ENCODE results near the gene ADRA2B. TPM values are rescaled to one million over a fixed set of nuclear protein-coding genes. Genes with fewer than 3 reads are reported as not detected.
"Not testable (repeated sequence)": the region's sequence is repeated elsewhere in the genome, so short reads cannot be mapped to it uniquely, and the experiment has no call there.

ADRA2B gene
- polyA plus RNA-seq, 3 donors from 2014 or later, result 0.83 TPM; not detected in 2

DNA sequence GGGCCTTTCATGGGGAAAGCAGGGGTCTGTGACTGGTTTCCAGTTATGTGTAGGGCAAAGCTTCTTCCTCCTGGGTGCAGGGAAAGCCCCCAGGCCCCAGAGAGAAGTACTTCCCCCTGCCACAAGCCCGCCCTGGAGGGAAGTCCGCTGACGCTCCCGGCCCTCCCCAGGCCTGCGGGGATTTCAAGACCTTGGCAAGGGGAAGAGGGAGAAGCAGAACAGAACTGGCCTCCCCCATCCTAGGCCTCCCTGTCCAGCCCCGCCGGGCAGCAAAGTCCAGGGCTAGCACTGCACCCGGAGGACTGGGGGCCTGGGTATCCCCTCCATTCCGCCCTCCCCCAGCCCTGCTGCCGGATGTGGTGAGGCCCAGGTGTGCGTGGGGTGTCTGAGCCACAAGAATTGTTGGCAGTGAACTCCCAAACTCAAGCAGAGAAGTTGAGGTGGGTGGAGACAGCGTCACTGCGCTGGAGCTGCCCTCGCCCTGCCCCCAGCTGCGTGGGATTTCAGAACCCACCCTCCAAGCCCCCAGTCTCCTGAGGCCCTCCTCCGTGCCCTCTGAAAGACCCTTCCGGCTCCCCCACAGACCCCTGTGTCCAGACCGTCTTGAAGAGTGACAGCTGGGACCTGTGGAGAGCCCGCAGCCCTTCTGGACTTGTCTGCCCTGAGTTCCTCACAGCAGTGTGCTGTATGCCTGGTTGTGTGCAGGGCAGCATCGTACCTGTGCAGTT, 29.9 kb upstream of the ADRA2B start:
- peak overlapping the region; percentile 61 to 82 (median 75) for H3K4me3 Mint-ChIP-seq
- DNase-seq, result peak; percentile 70 to 76 (median 75)
- peak overlapping the region; percentile 87 to 99 (median 96) for H3K27ac Mint-ChIP-seq
- peaks cover 67 to 75% of the 10 kb centered on the region in 2 donors for H3K4me1 Mint-ChIP-seq
- peaks cover 0 to 14% (median 4%) of the 10 kb centered on the region in 3 donors for H3K36me3 Mint-ChIP-seq
- H3K9me3 Mint-ChIP-seq, result no peaks in the 10 kb centered on the region
- peaks cover 20 to 43% (median 32%) of the 10 kb centered on the region in 3 donors for H3K27me3 Mint-ChIP-seq (ENCODE audit: low read depth in 3 of 3)

DNA sequence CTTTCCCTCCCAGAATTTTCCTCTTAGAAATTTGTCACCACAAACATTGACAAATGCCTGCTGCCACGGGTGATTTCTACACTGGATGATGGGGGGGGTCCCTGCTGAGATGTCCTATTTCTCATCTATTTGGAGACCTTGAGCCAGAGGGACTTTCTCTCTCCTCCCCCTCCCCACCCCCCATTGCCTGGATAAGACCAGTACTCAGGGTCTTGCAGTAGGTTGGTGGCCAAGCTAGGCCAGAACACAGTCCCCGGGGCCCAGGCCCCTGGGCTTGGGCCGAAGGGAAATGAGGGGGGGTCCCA, 29.4 kb upstream of the ADRA2B start:
- Mint-ChIP-seq H3K27ac (peak overlapping the region; percentile 87 to 99 (median 96)), H3K27me3 (ENCODE audit: low read depth in 3 of 3) (peaks cover 20 to 44% (median 32%) of the 10 kb centered on the region in 3 donors), H3K9me3 (no peaks in the 10 kb centered on the region), H3K4me1 (peaks cover 65 to 79% of the 10 kb centered on the region in 2 donors), H3K4me3 (peak overlapping the region; percentile 72 to 82 (median 75)), H3K36me3 (peaks cover 0 to 14% (median 4%) of the 10 kb centered on the region in 3 donors)
- no peak for DNase-seq

DNA sequence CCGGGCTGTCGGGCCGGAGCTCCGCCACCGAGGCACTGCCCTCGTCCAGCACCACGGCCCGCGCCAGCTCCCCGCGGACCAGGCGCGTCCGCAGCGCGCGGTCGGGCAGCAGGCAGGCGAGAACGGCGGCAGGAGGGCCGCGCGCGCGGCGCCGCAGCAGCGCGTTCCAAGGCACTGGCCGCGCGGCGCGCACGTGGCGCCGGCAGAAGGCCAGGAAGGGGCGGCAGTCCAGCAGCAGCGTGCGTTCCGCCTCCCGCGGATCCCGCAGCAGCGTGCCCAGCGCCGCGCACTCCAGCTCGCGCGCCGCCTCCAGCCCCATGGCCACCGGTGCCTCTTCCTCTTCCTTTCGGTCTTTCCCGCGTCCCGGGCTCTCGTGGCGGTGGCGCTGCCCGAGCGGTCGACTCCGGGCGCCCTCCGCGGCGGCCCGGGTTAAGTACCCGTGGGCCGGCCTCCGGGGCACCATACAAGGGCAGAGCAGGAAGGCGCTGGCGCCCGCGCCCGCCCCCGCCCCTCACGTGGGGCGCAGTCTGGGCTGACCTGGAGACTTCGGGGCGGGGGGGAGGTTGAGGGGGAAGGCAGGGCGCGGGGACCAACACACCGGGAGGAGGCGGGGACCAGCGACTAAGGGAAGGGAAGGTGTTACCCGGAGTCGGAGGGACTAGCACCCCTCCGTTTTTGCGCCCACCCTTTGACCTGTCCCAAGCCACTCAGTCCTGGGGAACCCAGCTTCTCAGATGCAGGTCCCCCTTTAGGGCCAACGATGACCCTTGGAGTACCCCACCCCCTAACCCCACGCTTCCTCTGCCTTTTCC, 28.9 kb upstream of the ADRA2B start, which contains the start of gene DUSP2:
DUSP2 (minus strand) TSS at position 405 of the 812 bp plus-strand sequence; CDS start at position 319, 86 bp downstream.
- Mint-ChIP-seq H3K9me3 (no peaks in the 10 kb centered on the region), H3K4me3 (peak within 1 kb of the TSS; percentile 90 to 95 (median 91)), H3K27ac (peak within 1 kb of the TSS; percentile 87 to 99 (median 96)), H3K4me1 (peaks cover 65 to 79% of the 10 kb centered on the region in 2 donors), H3K36me3 (peaks cover 0 to 14% (median 4%) of the 10 kb centered on the region in 3 donors), H3K27me3 (ENCODE audit: low read depth in 3 of 3) (peaks cover 20 to 44% (median 33%) of the 10 kb centered on the region in 3 donors)
- DNase-seq, result peak; percentile 90 to 92 (median 90)

DNA sequence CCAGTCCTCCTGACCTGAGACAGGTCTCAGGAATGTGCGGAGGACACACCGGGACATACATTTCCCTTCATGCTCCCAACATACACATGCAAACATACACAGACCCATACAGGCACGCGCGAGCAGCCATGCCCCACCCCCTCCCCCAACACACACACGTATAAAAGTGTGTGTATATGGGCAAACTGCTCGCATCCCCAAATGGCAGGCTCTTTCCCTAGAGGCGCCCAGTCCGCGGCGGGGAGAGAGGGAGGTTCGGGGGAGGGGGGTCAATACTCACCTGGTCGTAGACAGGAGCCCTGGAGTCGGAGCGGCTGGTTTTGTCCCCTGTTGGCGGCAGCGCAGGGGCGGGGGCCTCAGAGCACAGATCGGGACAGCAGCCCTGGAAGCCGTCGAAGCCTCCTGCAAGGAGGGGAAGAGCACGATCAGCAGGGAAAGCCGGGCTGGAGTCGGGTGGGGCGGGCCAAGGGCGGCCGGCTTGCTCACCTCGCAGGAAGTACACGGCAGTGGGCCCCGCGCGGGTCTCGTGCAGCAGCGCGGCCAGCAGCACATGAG, 28.2 kb upstream of the ADRA2B start:
- Mint-ChIP-seq H3K4me3 (peak overlapping the region; percentile 90 to 95 (median 91)), H3K27ac (peak overlapping the region; percentile 84 to 95 (median 90)), H3K4me1 (peaks cover 65 to 79% of the 10 kb centered on the region in 2 donors), H3K9me3 (no peaks in the 10 kb centered on the region), H3K36me3 (peaks cover 0 to 14% (median 4%) of the 10 kb centered on the region in 3 donors), H3K27me3 (ENCODE audit: low read depth in 3 of 3) (peaks cover 20 to 44% (median 33%) of the 10 kb centered on the region in 3 donors)
- peak in 1 of 3 donors; percentile 33 for DNase-seq

DNA sequence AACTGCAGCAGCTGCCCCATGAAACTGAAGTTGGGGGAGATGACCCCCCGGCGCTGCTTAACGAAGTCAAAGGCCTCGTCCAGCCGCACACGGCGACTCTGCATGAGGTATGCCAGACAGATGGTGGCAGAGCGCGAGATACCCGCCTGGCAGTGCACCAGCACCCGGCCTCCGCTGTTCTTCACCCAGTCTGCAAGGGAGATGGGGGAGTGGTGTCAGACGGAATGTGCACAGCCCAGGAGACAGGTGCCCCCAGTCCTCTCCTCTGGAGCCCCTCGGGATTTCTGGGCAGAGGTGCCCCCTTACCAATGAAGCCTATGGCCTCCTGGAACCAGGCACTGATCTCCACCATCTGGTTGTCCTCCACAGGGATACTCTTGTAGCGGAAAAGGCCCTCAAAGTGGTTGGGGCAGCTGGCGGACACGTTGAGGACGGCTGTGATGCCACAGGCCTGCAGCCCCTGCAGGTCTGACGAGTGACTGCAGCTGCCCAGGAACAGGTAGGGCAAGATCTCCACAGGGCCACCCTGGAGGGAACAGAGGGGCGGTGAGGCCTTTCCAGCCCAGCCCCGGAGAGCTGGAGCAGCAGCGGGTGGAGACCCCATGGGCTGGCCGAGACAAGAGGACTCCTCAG, 27.6 kb upstream of the ADRA2B start:
- DNase-seq, result peak in 2 of 3 donors; percentile 41 to 52
- no peaks in the 10 kb centered on the region for H3K9me3 Mint-ChIP-seq
- H3K27ac Mint-ChIP-seq, result peak overlapping the region; percentile 84 to 95 (median 90)
- H3K4me3 Mint-ChIP-seq, result peak overlapping the region; percentile 90 to 95 (median 91)
- H3K4me1 Mint-ChIP-seq, result peaks cover 64 to 79% of the 10 kb centered on the region in 2 donors
- peaks cover 0 to 14% (median 4%) of the 10 kb centered on the region in 3 donors for H3K36me3 Mint-ChIP-seq
- peaks cover 20 to 44% (median 31%) of the 10 kb centered on the region in 3 donors for H3K27me3 Mint-ChIP-seq (ENCODE audit: low read depth in 3 of 3)

DNA sequence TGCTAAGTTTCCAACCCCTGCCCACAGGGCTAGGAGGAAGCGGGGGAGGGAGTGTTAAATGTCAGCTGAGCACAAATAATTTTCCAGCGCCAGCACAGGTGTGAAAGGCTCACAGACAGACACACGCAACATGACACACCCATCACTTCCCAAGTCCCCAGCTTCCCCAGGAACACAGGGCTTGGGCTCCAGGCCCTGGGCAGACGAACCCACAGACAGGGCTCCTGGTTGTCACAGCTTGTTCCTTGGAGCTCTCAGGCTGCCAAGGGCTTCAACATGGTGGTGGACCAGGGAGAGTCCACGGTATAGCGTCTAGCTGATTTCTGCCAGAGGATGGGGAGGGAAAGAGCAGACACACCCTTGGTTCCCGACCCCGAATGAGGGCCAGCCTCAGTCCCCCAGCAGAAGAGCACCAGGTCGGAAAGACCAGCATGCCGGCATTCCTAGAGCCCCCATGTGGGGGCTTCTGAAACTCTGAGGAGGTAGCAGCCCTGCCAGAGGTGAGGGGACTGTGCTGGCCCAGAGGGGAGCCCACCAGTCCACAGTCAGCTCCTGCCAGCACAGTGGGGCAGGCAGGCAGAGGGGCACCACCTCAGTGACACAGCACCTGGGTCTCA, 27.0 kb upstream of the ADRA2B start:
- peaks cover 0 to 14% (median 4%) of the 10 kb centered on the region in 3 donors for H3K36me3 Mint-ChIP-seq
- DNase-seq, result peak in 2 of 3 donors; percentile 47 to 48
- peaks cover 20 to 40% (median 26%) of the 10 kb centered on the region in 3 donors for H3K27me3 Mint-ChIP-seq (ENCODE audit: low read depth in 3 of 3)
- no peaks in the 10 kb centered on the region for H3K9me3 Mint-ChIP-seq
- H3K4me3 Mint-ChIP-seq, result peak overlapping the region; percentile 90 to 95 (median 91)
- H3K4me1 Mint-ChIP-seq, result peaks cover 63 to 79% of the 10 kb centered on the region in 2 donors
- peak overlapping the region; percentile 84 to 95 (median 90) for H3K27ac Mint-ChIP-seq

DNA sequence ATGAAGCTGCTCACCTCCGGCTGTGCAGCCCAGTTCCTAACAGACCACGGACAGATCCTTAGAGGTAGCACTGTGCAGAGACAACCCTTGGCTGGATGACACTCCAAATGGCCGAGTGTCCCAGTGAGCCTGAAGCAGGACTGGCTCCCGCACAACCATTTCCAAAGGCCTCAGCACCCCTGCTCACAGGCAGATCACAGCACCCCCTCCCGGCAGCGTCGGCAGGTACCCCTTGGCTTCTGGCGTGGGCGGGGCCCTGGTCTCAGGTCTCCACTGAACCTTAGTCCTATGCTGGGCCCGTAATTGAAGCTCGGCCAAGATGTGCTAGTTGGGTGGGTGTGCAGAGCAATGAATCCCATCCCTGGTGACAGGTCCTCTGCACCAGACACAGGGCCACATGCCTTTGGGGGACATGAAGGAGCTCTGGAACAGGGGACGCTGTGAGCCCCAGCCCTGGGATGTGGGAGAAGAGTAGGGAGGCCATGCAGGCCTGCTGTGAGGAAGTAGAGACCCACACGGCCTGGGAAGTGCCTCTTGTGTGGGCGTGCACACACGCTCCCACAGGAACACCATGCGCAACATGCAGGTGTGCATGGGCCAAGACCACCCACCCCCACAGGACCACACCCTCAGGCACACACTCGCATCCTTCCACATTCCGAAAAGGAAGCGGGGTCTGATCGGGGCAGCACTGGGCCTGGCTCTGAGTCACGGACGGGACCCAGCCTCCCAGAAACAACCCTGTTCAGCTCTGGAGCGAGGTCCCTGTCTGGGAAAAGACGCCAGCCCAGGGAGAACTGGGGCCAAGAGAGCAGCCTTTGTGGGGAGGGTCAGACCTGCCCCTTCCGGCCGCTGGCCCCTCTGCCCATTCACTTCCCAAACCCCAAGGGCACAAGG, 26.1 kb upstream of the ADRA2B start:
- H3K4me1 Mint-ChIP-seq, result peaks cover 64 to 75% of the 10 kb centered on the region in 2 donors
- peak in 1 of 3 donors; percentile 53 for DNase-seq
- H3K27me3 Mint-ChIP-seq (ENCODE audit: low read depth in 3 of 3), result peaks cover 21 to 40% (median 27%) of the 10 kb centered on the region in 3 donors
- no peaks in the 10 kb centered on the region for H3K9me3 Mint-ChIP-seq
- peak overlapping the region; percentile 84 to 95 (median 88) for H3K27ac Mint-ChIP-seq
- H3K36me3 Mint-ChIP-seq, result peaks cover 0 to 14% (median 4%) of the 10 kb centered on the region in 3 donors
- peak overlapping the region; percentile 90 to 95 (median 91) for H3K4me3 Mint-ChIP-seq

DNA sequence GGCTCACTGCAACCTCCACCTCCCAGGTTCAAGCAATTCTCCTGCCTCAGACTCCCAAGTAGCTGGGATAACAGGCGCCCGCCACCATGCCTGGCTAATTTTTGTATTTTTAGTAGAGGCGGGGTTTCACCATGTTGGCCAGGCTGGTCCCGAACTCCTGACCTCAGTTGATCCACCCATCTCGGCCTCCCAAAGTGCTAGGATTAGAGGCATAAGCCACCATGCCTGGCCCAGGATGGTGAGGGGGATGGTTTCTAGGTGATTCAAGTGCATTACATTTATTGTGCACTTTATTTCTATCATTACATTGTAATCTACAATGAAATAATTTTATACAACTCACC, 25.2 kb upstream of the ADRA2B start:
- Mint-ChIP-seq H3K27ac (peak overlapping the region; percentile 55 to 91 (median 85)), H3K4me3 (peak overlapping the region; percentile 53 to 95 (median 91)), H3K36me3 (peaks cover 0 to 14% (median 4%) of the 10 kb centered on the region in 3 donors), H3K27me3 (ENCODE audit: low read depth in 3 of 3) (peaks cover 21 to 43% (median 26%) of the 10 kb centered on the region in 3 donors), H3K4me1 (peaks cover 66 to 73% of the 10 kb centered on the region in 2 donors)
- not testable (repeated sequence) for H3K9me3 Mint-ChIP-seq, DNase-seq

DNA sequence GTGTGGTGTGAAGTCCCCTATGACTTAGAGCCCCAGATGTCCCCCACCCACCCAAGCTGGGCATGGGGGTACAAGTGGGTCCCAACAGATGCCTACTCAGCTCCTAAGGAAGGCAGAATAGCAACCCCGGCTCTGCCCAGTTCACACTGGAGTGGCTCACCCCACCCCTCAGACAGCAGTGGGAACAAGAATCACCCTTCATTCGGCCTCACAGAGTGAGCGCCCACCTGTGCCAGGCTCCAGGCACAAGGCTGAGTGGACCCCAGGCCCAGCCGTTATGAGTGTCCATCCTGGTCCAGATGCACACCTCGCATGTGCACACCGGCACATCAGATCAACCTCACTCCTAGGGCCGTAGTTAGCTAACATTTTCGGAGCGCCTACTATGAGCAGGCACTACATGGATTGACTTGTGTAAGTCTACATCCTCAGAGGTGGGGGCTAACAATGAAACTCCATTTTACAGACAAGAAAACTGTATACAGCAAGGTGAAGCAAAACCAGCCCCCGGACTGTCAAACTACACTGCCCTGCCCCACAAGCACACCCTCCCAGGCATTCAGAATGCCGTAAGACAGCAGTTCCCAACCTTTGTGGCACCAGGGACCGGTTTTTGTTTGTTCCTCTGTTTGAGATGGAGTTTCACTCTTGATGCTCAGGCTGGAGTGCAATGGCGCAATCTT, 24.7 kb upstream of the ADRA2B start:
- H3K27me3 Mint-ChIP-seq (ENCODE audit: low read depth in 3 of 3), result peaks cover 21 to 42% (median 22%) of the 10 kb centered on the region in 3 donors

DNA sequence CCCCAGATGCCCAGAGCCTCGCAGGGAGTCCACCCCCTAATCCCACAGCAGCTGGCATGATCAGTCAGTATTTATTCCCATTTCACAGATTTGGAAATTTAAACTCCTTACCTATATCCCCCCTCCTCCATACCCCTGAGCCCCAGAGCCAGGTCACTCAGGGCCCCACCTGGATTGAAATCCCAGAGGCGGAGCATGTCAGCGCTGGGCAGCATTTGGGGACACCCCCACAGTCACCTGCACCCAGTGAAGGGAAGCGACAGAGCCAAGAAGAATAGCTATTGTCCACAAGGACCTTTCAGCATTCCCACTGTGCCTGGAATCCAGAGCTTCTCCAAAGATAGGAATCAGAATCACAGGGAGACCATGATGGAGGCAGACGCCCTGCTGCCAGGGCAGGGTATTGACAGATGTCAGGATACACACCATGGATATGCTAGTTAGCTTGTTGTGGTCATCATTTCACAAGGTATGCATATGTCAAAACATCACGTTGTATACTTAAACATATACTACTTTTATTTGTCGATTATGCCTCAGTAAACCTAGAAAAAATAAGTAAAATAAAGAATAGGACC, 22.9 kb upstream of the ADRA2B start:
- no peak overlapping the region for H3K4me3 Mint-ChIP-seq
- no peaks in the 10 kb centered on the region for H3K9me3 Mint-ChIP-seq
- peaks cover 3 to 13% (median 4%) of the 10 kb centered on the region in 3 donors for H3K36me3 Mint-ChIP-seq
- peaks cover 51 to 57% of the 10 kb centered on the region in 2 donors for H3K4me1 Mint-ChIP-seq
- H3K27me3 Mint-ChIP-seq (ENCODE audit: low read depth in 3 of 3), result peaks cover 18 to 36% (median 22%) of the 10 kb centered on the region in 3 donors
- DNase-seq, result no peak
- H3K27ac Mint-ChIP-seq, result peak overlapping the region in 3 of 6 donors; percentile 31 to 66 (median 60)

More for the DNA sequence above, 24.7 kb upstream of the ADRA2B start:
- H3K27ac Mint-ChIP-seq, result peak overlapping the region in 3 of 6 donors; percentile 35 to 64 (median 62)
- no peak for DNase-seq
- H3K9me3 Mint-ChIP-seq, result no peaks in the 10 kb centered on the region
- no peak overlapping the region for H3K4me3 Mint-ChIP-seq
- H3K4me1 Mint-ChIP-seq, result peaks cover 61 to 68% of the 10 kb centered on the region in 2 donors
- peaks cover 0 to 14% (median 4%) of the 10 kb centered on the region in 3 donors for H3K36me3 Mint-ChIP-seq
